CD4-positive, alpha-beta T cell treated with Interleukin-6 for 4 hours (primary cell): ENCODE data around the gene PRRT4.

Source experiments
- DNase-seq: peaks from one replicate; pipeline ENCODE4 v3.0.0-alpha.2; 2020; ENCODE audit warnings: mixed read lengths

The PRRT4 gene

GRCh38 chr7:128373606-128374005 lies 12.1 kb upstream of the PRRT4 start:
- no peak for DNase-seq

- DNase-seq = no peak
Observed at GRCh38 chr7:128370491-128370890, 9.0 kb upstream of the PRRT4 start.

GRCh38 chr7:128366986-128367385 lies 5.5 kb upstream of the PRRT4 start:
- no peak for DNase-seq

- DNase-seq = no peak
Observed at GRCh38 chr7:128366300-128366699, 4.8 kb upstream of the PRRT4 start.

GRCh38 chr7:128365432-128365831 lies 3.9 kb upstream of the PRRT4 start:
- no peak for DNase-seq

GRCh38 chr7:128364166-128364870 lies 2.8 kb upstream of the PRRT4 start:
- DNase-seq = no peak

- no peak for DNase-seq
Observed at GRCh38 chr7:128363261-128363721, 1.8 kb upstream of the PRRT4 start.

GRCh38 chr7:128362670-128363069 lies 1.2 kb upstream of the PRRT4 start:
- DNase-seq = no peak

- no peak for DNase-seq
Observed at GRCh38 chr7:128360359-128360678, 1.2 kb downstream of the PRRT4 start.

- no peak for DNase-seq
Observed at GRCh38 chr7:128359939-128360338, 1.6 kb downstream of the PRRT4 start.

GRCh38 chr7:128359336-128359735 lies 2.2 kb downstream of the PRRT4 start:
- DNase-seq = no peak

GRCh38 chr7:128358233-128358632 lies 3.3 kb downstream of the PRRT4 start:
- DNase-seq = no peak

- DNase-seq = no peak
Observed at GRCh38 chr7:128357217-128357613, 4.3 kb downstream of the PRRT4 start.

GRCh38 chr7:128356546-128357216 lies 4.8 kb downstream of the PRRT4 start:
- DNase-seq = no peak

GRCh38 chr7:128353610-128354009 lies 7.9 kb downstream of the PRRT4 start:
- no peak for DNase-seq

GRCh38 chr7:128353189-128353588 lies 8.3 kb downstream of the PRRT4 start:
- no peak for DNase-seq

GRCh38 chr7:128352636-128353035 lies 8.9 kb downstream of the PRRT4 start:
- no peak for DNase-seq

GRCh38 chr7:128352153-128352537 lies 9.3 kb downstream of the PRRT4 start:
- peak; percentile 34 for DNase-seq

- peak; percentile 19 for DNase-seq
Observed at GRCh38 chr7:128351296-128352152, 10.0 kb downstream of the PRRT4 start.

GRCh38 chr7:128350708-128351295 lies 10.7 kb downstream of the PRRT4 start:
- no peak for DNase-seq

- no peak for DNase-seq
Observed at GRCh38 chr7:128349466-128349825, 12.0 kb downstream of the PRRT4 start.

- peak; percentile 64 for DNase-seq
Observed at GRCh38 chr7:128347647-128348097, 13.8 kb downstream of the PRRT4 start.

GRCh38 chr7:128344431-128344774 lies 17.1 kb downstream of the PRRT4 start:
- no peak for DNase-seq
